Measurements from ENCODE around the gene FAM227B. TPM values are rescaled to one million over a fixed set of nuclear protein-coding genes. Genes with fewer than 3 reads are reported as not detected.

Gene FAM227B
- total and polyA plus RNA-seq, 2 of the 13 experiments (the other 11 are each of a cell fraction or from before 2014, with no cell fraction given) = 1.9 to 2.6 TPM

DNA sequence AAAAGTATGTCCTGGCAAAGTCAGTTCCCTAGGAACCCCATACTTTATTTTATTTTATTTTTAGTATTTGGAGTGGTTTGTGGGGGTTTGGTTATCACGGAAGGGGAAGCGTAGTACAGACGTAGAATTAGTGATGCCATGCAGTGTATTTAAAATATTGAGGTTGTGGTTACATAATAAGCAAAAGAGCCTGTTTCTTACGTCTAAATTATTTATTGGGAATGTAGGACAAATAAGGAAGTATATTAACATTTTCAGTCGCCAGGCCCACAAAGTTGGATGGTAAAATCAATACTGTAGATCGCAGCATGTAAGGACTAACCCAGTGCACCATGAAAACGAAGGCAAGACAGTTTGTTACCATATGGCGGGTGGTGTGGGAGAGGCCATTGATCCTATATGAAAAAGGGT is 788 bp upstream of the FAM227B start:
- no peak overlapping the region for H2AFZ ChIP-seq (ENCODE audit: low read length)
- peaks cover 13% of the 10 kb centered on the region for H3K79me2 ChIP-seq (ENCODE audit: insufficient read depth, low read length)
- peaks cover 35% of the 10 kb centered on the region for H3K4me1 ChIP-seq (ENCODE audit: insufficient read depth, low read length)
- in situ Hi-C loops (cut with HindIII; ENCODE audit: extremely low pct_ligation_motif_present, low pct_unique_long_range_greater_than_20kb) = no loop called here
- WGBS (ENCODE audit: low lambda C conversion rate) = 7% methylated on average over 8 of the region's 8 CpGs
- peak overlapping the region; percentile 90 for H3K9ac ChIP-seq (ENCODE audit: insufficient read depth, low read depth, low read length)
- peak overlapping the region; percentile 92 for H3K27ac ChIP-seq (ENCODE audit: extremely low read length, insufficient read depth, low read length)
- intact Hi-C loops (cut with micrococcal nuclease; ENCODE audit: unreplicated experiment) = no loop called here
- H3K27me3 ChIP-seq (ENCODE audit: control insufficient read depth in 1 of 2, insufficient read depth in 2 of 2, low read length in 2 of 2) = no peaks in the 10 kb centered on the region; a peak in 1 of 5 replicates
- FAIRE-seq = no peak
- H3K4me2 ChIP-seq (ENCODE audit: low read depth, low read length) = peak overlapping the region; percentile 83
- no peak for DNase-seq (ENCODE audit: low spot score)
- TSS peak; percentile 69 for BruUV-seq (replicated peaks)
- 0 out of 2 replicates have a peak, but pooled peaks have one; percentile 18 for TF ChIP-seq KDM5A (IDR thresholded peaks at IDR 0.05; ENCODE audit: borderline replicate concordance, low read length)
- TF ChIP-seq, protein P1, sequence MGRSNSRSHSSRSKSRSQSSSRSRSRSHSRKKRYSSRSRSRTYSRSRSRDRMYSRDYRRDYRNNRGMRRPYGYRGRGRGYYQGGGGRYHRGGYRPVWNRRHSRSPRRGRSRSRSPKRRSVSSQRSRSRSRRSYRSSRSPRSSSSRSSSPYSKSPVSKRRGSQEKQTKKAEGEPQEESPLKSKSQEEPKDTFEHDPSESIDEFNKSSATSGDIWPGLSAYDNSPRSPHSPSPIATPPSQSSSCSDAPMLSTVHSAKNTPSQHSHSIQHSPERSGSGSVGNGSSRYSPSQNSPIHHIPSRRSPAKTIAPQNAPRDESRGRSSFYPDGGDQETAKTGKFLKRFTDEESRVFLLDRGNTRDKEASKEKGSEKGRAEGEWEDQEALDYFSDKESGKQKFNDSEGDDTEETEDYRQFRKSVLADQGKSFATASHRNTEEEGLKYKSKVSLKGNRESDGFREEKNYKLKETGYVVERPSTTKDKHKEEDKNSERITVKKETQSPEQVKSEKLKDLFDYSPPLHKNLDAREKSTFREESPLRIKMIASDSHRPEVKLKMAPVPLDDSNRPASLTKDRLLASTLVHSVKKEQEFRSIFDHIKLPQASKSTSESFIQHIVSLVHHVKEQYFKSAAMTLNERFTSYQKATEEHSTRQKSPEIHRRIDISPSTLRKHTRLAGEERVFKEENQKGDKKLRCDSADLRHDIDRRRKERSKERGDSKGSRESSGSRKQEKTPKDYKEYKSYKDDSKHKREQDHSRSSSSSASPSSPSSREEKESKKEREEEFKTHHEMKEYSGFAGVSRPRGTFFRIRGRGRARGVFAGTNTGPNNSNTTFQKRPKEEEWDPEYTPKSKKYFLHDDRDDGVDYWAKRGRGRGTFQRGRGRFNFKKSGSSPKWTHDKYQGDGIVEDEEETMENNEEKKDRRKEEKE (IDR thresholded peaks at IDR 0.05) = no peak
- no peak for TF ChIP-seq GTF2F1 (IDR thresholded peaks at IDR 0.05; ENCODE audit: low read length)
- TF ChIP-seq, protein P2, sequence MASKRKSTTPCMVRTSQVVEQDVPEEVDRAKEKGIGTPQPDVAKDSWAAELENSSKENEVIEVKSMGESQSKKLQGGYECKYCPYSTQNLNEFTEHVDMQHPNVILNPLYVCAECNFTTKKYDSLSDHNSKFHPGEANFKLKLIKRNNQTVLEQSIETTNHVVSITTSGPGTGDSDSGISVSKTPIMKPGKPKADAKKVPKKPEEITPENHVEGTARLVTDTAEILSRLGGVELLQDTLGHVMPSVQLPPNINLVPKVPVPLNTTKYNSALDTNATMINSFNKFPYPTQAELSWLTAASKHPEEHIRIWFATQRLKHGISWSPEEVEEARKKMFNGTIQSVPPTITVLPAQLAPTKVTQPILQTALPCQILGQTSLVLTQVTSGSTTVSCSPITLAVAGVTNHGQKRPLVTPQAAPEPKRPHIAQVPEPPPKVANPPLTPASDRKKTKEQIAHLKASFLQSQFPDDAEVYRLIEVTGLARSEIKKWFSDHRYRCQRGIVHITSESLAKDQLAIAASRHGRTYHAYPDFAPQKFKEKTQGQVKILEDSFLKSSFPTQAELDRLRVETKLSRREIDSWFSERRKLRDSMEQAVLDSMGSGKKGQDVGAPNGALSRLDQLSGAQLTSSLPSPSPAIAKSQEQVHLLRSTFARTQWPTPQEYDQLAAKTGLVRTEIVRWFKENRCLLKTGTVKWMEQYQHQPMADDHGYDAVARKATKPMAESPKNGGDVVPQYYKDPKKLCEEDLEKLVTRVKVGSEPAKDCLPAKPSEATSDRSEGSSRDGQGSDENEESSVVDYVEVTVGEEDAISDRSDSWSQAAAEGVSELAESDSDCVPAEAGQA (IDR thresholded peaks at IDR 0.05; ENCODE audit: low read depth) = no peak
- TF ChIP-seq, protein P2 (CRISPR knock-in tag; IDR thresholded peaks at IDR 0.05; ENCODE audit: borderline replicate concordance) = 0 out of 2 replicates have a peak, but pooled peaks have one; percentile 47
- no peak for TF ChIP-seq CEBPB (IDR thresholded peaks at IDR 0.05; ENCODE audit: borderline replicate concordance, low read depth, low read length)
- TF ChIP-seq, protein P3, sequence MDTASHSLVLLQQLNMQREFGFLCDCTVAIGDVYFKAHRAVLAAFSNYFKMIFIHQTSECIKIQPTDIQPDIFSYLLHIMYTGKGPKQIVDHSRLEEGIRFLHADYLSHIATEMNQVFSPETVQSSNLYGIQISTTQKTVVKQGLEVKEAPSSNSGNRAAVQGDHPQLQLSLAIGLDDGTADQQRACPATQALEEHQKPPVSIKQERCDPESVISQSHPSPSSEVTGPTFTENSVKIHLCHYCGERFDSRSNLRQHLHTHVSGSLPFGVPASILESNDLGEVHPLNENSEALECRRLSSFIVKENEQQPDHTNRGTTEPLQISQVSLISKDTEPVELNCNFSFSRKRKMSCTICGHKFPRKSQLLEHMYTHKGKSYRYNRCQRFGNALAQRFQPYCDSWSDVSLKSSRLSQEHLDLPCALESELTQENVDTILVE (CRISPR knock-in tag; IDR thresholded peaks at IDR 0.05) = no peak
- TF ChIP-seq ZNF709 (CRISPR knock-in tag; IDR thresholded peaks at IDR 0.05) = no peak
- TF ChIP-seq ZFP82 (CRISPR knock-in tag; IDR thresholded peaks at IDR 0.05; ENCODE audit: borderline replicate concordance) = no peak
- no peak for TF ChIP-seq PTBP1 (IDR thresholded peaks at IDR 0.05; ENCODE audit: low read depth, low read length, poor library complexity, severe bottlenecking)
- TF ChIP-seq ONECUT2 (CRISPR knock-in tag; IDR thresholded peaks at IDR 0.05) = peak; percentile 29; the same call in 1 of the 2 replicates
- TF ChIP-seq, protein P4, sequence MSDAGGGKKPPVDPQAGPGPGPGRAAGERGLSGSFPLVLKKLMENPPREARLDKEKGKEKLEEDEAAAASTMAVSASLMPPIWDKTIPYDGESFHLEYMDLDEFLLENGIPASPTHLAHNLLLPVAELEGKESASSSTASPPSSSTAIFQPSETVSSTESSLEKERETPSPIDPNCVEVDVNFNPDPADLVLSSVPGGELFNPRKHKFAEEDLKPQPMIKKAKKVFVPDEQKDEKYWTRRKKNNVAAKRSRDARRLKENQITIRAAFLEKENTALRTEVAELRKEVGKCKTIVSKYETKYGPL (CRISPR knock-in tag; IDR thresholded peaks at IDR 0.05) = 0 out of 2 replicates have a peak, but pooled peaks have one; percentile 35
- H3K4me3 ChIP-seq (replicated peaks in 1 of 3; ENCODE audit: insufficient read depth in 1 of 3, low read depth in 2 of 3, low read length in 3 of 3) = peak overlapping the region; percentile 77 to 93 (median 85)
- peaks cover 2 to 9% of the 10 kb centered on the region in 2 experiments; a peak in 3 of 5 replicates for H3K36me3 ChIP-seq (replicated peaks in 1 of 2; ENCODE audit: control insufficient read depth in 1 of 2, insufficient read depth in 2 of 2, low read length in 2 of 2)
- ATAC-seq = no peak
- H3K9me3 ChIP-seq (ENCODE audit: low read length) = peaks cover 12% of the 10 kb centered on the region
- H4K20me1 ChIP-seq (ENCODE audit: insufficient read depth, low read length) = no peaks in the 10 kb centered on the region
- CTCF ChIA-PET (ENCODE audit: low intra/inter-chr PET ratio, low total read pairs) = no interaction called here
- POLR2A ChIA-PET = interaction anchor here (0.6 to 4.9 kb wide), 3 partner anchors 29 to 465 kb away, joined by 3 to 31 read pairs (median 3); no protein-coding TSS in a partner anchor

All from HepG2 (cell line).